AG04449 (cell line): ENCODE results near the gene CHST11.

Source experiments
- CTCF ChIA-PET: fragments of 350-600 bp; formaldehyde crosslinking; extraction: SDS; loops from one replicate; lab custom pipeline; 2021; ENCODE audit warnings: antibody characterized with exemption; lab: Yijun Ruan, JAX
- POLR2A ChIA-PET: fragments of 400-600, 350-600 bp; formaldehyde crosslinking; extraction: SDS; loops from one replicate; lab custom pipeline; 2020; ENCODE audit warnings: antibody characterized with exemption, inconsistent platforms; lab: Yijun Ruan, JAX
- DNase-seq: peaks from one replicate; pipeline ENCODE4 v3.0.0-alpha.2; 2010; ENCODE audit warnings: low read depth, low spot score
- H3K4me3 ChIP-seq: 2 replicates; pipeline ENCODE4 v1.5.1; 2011; ENCODE audit warnings: low read depth, mild to moderate bottlenecking, control low read depth, low read length
- CTCF ChIP-seq: IDR thresholded peaks from one replicate; pipeline ENCODE4 v1.5.1; 2011; ENCODE audit warnings: mild to moderate bottlenecking, moderate library complexity, low read length, control low read depth, inconsistent platforms; ENCODE audit not compliant: insufficient read depth; ENCODE audit errors: missing control alignments

The CHST11 gene

GRCh38 chr12:104478396-104479122 is 21.8 kb downstream of the CHST11 start:
- no peak for DNase-seq
- POLR2A ChIA-PET, result interaction anchor here (0.5 kb wide), 1 partner anchor 386 kb away, joined by 3 read pairs; no protein-coding TSS in a partner anchor
- no peak overlapping the region for H3K4me3 ChIP-seq
- TF ChIP-seq CTCF, result no peak
- CTCF ChIA-PET, result interaction anchor here (1.2 to 1.4 kb wide), 2 partner anchors 22 to 398 kb away, joined by 4 to 5 read pairs; partner anchors contain the start of gene CHST11

- CTCF ChIA-PET, result no interaction called here
- POLR2A ChIA-PET, result no interaction called here
- H3K4me3 ChIP-seq, result no peak overlapping the region
- TF ChIP-seq CTCF, result no peak
- DNase-seq, result no peak
Observed at GRCh38 chr12:104479123-104479662, 22.4 kb downstream of the CHST11 start.

- POLR2A ChIA-PET, result no interaction called here
- H3K4me3 ChIP-seq, result no peak overlapping the region
- TF ChIP-seq CTCF, result no peak
- CTCF ChIA-PET, result no interaction called here
- no peak for DNase-seq
Observed at GRCh38 chr12:104480012-104480411, 23.3 kb downstream of the CHST11 start.

GRCh38 chr12:104480826-104481440 is 24.2 kb downstream of the CHST11 start:
- no peak for DNase-seq

GRCh38 chr12:104482113-104482512 is 25.4 kb downstream of the CHST11 start:
- H3K4me3 ChIP-seq, result no peak overlapping the region
- POLR2A ChIA-PET, result no interaction called here
- CTCF ChIA-PET, result no interaction called here
- no peak for DNase-seq
- TF ChIP-seq CTCF, result no peak

More at GRCh38 chr12:104480826-104481440, 24.2 kb downstream of the CHST11 start:
- no peak for TF ChIP-seq CTCF
- no peak overlapping the region for H3K4me3 ChIP-seq
- POLR2A ChIA-PET, result no interaction called here
- CTCF ChIA-PET, result interaction anchor here (1.0 kb wide), 1 partner anchor 23 kb away, joined by 3 read pairs; no protein-coding TSS in a partner anchor

GRCh38 chr12:104482748-104483147 is 26.0 kb downstream of the CHST11 start:
- CTCF ChIA-PET, result no interaction called here

More at GRCh38 chr12:104482748-104483147, 26.0 kb downstream of the CHST11 start:
- no peak overlapping the region for H3K4me3 ChIP-seq
- DNase-seq, result no peak
- TF ChIP-seq CTCF, result no peak
- POLR2A ChIA-PET, result no interaction called here
